ENCODE results near the gene UTS2B.

The UTS2B gene

GRCh38 chr3:191227541-191227940 lies 102.8 kb downstream of the UTS2B start:
- Histone ChIP-seq H3K27me3 (ENCODE audit: control insufficient read depth in 1 of 2, insufficient read depth in 1 of 2, low read length in 2 of 2) (no peaks in the 10 kb centered on the region), H2BK5ac (ENCODE audit: low read depth, low read length, poor library complexity, severe bottlenecking) (no peak overlapping the region), H3K27ac (ENCODE audit: low read length, poor library complexity, severe bottlenecking) (no peak overlapping the region), H3K18ac (ENCODE audit: low read depth in 1 of 2, low read length in 2 of 2) (no peak overlapping the region), H4K91ac (ENCODE audit: low read length) (no peak overlapping the region), H2AFZ (ENCODE audit: low read depth, low read length) (no peak overlapping the region), H3K14ac (ENCODE audit: low read length in 2 of 2) (no peak overlapping the region), H2BK12ac (ENCODE audit: low read length in 2 of 2) (no peak overlapping the region), H3K4me1 (ENCODE audit: control insufficient read depth, insufficient read depth, low read depth, low read length) (no peaks in the 10 kb centered on the region), H3K9ac (ENCODE audit: low read length) (no peak overlapping the region), H2BK15ac (ENCODE audit: low read depth, poor library complexity, severe bottlenecking) (no peak overlapping the region), H3K4me2 (ENCODE audit: low read length, poor library complexity, severe bottlenecking) (no peak overlapping the region), H3K79me1 (replicated peaks; ENCODE audit: low read length, poor library complexity, severe bottlenecking) (no peaks in the 10 kb centered on the region), H3K23ac (ENCODE audit: low read length in 2 of 2) (no peak overlapping the region), H3K9me3 (ENCODE audit: control insufficient read depth, low read length) (no peaks in the 10 kb centered on the region), H3K4ac (ENCODE audit: low read depth in 1 of 2, low read length in 2 of 2) (no peak overlapping the region), H3K4me3 (ENCODE audit: insufficient read depth in 1 of 2, low read depth in 1 of 2, low read length in 2 of 2) (no peak overlapping the region), H2BK120ac (ENCODE audit: low read depth, low read length) (no peak overlapping the region), H4K8ac (ENCODE audit: low read length) (no peak overlapping the region), H2AK5ac (ENCODE audit: low read length, severe bottlenecking) (no peak overlapping the region), H3K36me3 (ENCODE audit: control insufficient read depth in 1 of 2, insufficient read depth in 2 of 2, low read depth in 1 of 2, low read length in 2 of 2) (no peaks in the 10 kb centered on the region)
- WGBS: 87% methylated on average over 5 of the region's 5 CpGs
- DNase-seq: no peak

GRCh38 chr3:191221638-191222037 lies 108.7 kb downstream of the UTS2B start:
- DNase-seq: no peak

GRCh38 chr3:191220908-191221307 lies 109.4 kb downstream of the UTS2B start:
- Histone ChIP-seq H2AK5ac (ENCODE audit: low read length, severe bottlenecking) (no peak overlapping the region), H3K4me3 (ENCODE audit: insufficient read depth in 1 of 2, low read depth in 1 of 2, low read length in 2 of 2) (no peak overlapping the region), H3K36me3 (ENCODE audit: control insufficient read depth in 1 of 2, insufficient read depth in 2 of 2, low read depth in 1 of 2, low read length in 2 of 2) (no peaks in the 10 kb centered on the region), H3K4ac (ENCODE audit: low read depth in 1 of 2, low read length in 2 of 2) (no peak overlapping the region), H3K9me3 (ENCODE audit: control insufficient read depth, low read length) (no peaks in the 10 kb centered on the region), H3K27me3 (ENCODE audit: control insufficient read depth in 1 of 2, insufficient read depth in 1 of 2, low read length in 2 of 2) (no peaks in the 10 kb centered on the region), H2BK5ac (ENCODE audit: low read depth, low read length, poor library complexity, severe bottlenecking) (no peak overlapping the region), H3K9ac (ENCODE audit: low read length) (no peak overlapping the region), H3K23ac (ENCODE audit: low read length in 2 of 2) (no peak overlapping the region), H3K27ac (ENCODE audit: low read length, poor library complexity, severe bottlenecking) (no peak overlapping the region), H3K79me1 (replicated peaks; ENCODE audit: low read length, poor library complexity, severe bottlenecking) (no peaks in the 10 kb centered on the region), H3K4me1 (ENCODE audit: control insufficient read depth, insufficient read depth, low read depth, low read length) (no peaks in the 10 kb centered on the region), H2AFZ (ENCODE audit: low read depth, low read length) (no peak overlapping the region), H2BK15ac (ENCODE audit: low read depth, poor library complexity, severe bottlenecking) (no peak overlapping the region), H3K14ac (ENCODE audit: low read length in 2 of 2) (no peak overlapping the region), H3K18ac (ENCODE audit: low read depth in 1 of 2, low read length in 2 of 2) (no peak overlapping the region), H4K8ac (ENCODE audit: low read length) (no peak overlapping the region), H3K4me2 (ENCODE audit: low read length, poor library complexity, severe bottlenecking) (no peak overlapping the region), H2BK12ac (ENCODE audit: low read length in 2 of 2) (no peak overlapping the region), H4K91ac (ENCODE audit: low read length) (no peak overlapping the region), H2BK120ac (ENCODE audit: low read depth, low read length) (no peak overlapping the region)
- WGBS: 68% methylated on average over 4 of the region's 5 CpGs
- DNase-seq: no peak

More at GRCh38 chr3:191221638-191222037, 108.7 kb downstream of the UTS2B start:
- Histone ChIP-seq H3K27ac (ENCODE audit: low read length, poor library complexity, severe bottlenecking) (no peak overlapping the region), H2BK15ac (ENCODE audit: low read depth, poor library complexity, severe bottlenecking) (no peak overlapping the region), H3K4me1 (ENCODE audit: control insufficient read depth, insufficient read depth, low read depth, low read length) (no peaks in the 10 kb centered on the region), H3K14ac (ENCODE audit: low read length in 2 of 2) (no peak overlapping the region), H3K27me3 (ENCODE audit: control insufficient read depth in 1 of 2, insufficient read depth in 1 of 2, low read length in 2 of 2) (no peaks in the 10 kb centered on the region), H3K4me2 (ENCODE audit: low read length, poor library complexity, severe bottlenecking) (no peak overlapping the region), H2BK5ac (ENCODE audit: low read depth, low read length, poor library complexity, severe bottlenecking) (no peak overlapping the region), H3K36me3 (ENCODE audit: control insufficient read depth in 1 of 2, insufficient read depth in 2 of 2, low read depth in 1 of 2, low read length in 2 of 2) (no peaks in the 10 kb centered on the region), H3K4me3 (ENCODE audit: insufficient read depth in 1 of 2, low read depth in 1 of 2, low read length in 2 of 2) (no peak overlapping the region), H3K18ac (ENCODE audit: low read depth in 1 of 2, low read length in 2 of 2) (no peak overlapping the region), H3K9me3 (ENCODE audit: control insufficient read depth, low read length) (no peaks in the 10 kb centered on the region), H3K9ac (ENCODE audit: low read length) (no peak overlapping the region), H2AFZ (ENCODE audit: low read depth, low read length) (no peak overlapping the region), H3K4ac (ENCODE audit: low read depth in 1 of 2, low read length in 2 of 2) (no peak overlapping the region), H2BK120ac (ENCODE audit: low read depth, low read length) (no peak overlapping the region), H4K8ac (ENCODE audit: low read length) (no peak overlapping the region), H2AK5ac (ENCODE audit: low read length, severe bottlenecking) (no peak overlapping the region), H3K23ac (ENCODE audit: low read length in 2 of 2) (no peak overlapping the region), H4K91ac (ENCODE audit: low read length) (no peak overlapping the region), H3K79me1 (replicated peaks; ENCODE audit: low read length, poor library complexity, severe bottlenecking) (no peaks in the 10 kb centered on the region), H2BK12ac (ENCODE audit: low read length in 2 of 2) (no peak overlapping the region)
- 100% methylated on average over 1 of the region's 1 CpG for WGBS

GRCh38 chr3:191217301-191217700 lies 113.0 kb downstream of the UTS2B start:
- Histone ChIP-seq H2AK5ac (ENCODE audit: low read length, severe bottlenecking) (no peak overlapping the region), H3K4ac (ENCODE audit: low read depth in 1 of 2, low read length in 2 of 2) (no peak overlapping the region), H3K27ac (ENCODE audit: low read length, poor library complexity, severe bottlenecking) (no peak overlapping the region), H2BK12ac (ENCODE audit: low read length in 2 of 2) (no peak overlapping the region), H2AFZ (ENCODE audit: low read depth, low read length) (no peak overlapping the region), H3K9ac (ENCODE audit: low read length) (peak overlapping the region; percentile 31), H3K4me1 (ENCODE audit: control insufficient read depth, insufficient read depth, low read depth, low read length) (no peaks in the 10 kb centered on the region), H3K18ac (ENCODE audit: low read depth in 1 of 2, low read length in 2 of 2) (no peak overlapping the region), H3K14ac (ENCODE audit: low read length in 2 of 2) (no peak overlapping the region), H3K27me3 (ENCODE audit: control insufficient read depth in 1 of 2, insufficient read depth in 1 of 2, low read length in 2 of 2) (no peaks in the 10 kb centered on the region), H4K91ac (ENCODE audit: low read length) (no peak overlapping the region), H2BK5ac (ENCODE audit: low read depth, low read length, poor library complexity, severe bottlenecking) (no peak overlapping the region), H3K4me2 (ENCODE audit: low read length, poor library complexity, severe bottlenecking) (no peak overlapping the region), H3K4me3 (ENCODE audit: insufficient read depth in 1 of 2, low read depth in 1 of 2, low read length in 2 of 2) (peak overlapping the region in 1 of 2 experiments; percentile 32), H3K79me1 (replicated peaks; ENCODE audit: low read length, poor library complexity, severe bottlenecking) (no peaks in the 10 kb centered on the region), H4K8ac (ENCODE audit: low read length) (no peak overlapping the region), H2BK120ac (ENCODE audit: low read depth, low read length) (no peak overlapping the region), H3K23ac (ENCODE audit: low read length in 2 of 2) (no peak overlapping the region), H3K9me3 (ENCODE audit: control insufficient read depth, low read length) (no peaks in the 10 kb centered on the region), H3K36me3 (ENCODE audit: control insufficient read depth in 1 of 2, insufficient read depth in 2 of 2, low read depth in 1 of 2, low read length in 2 of 2) (no peaks in the 10 kb centered on the region), H2BK15ac (ENCODE audit: low read depth, poor library complexity, severe bottlenecking) (no peak overlapping the region)
- no peak for DNase-seq
- WGBS: 75% methylated on average over 1 of the region's 1 CpG

Data from mesenchymal stem cell (in vitro differentiated cells and primary cell).